ENCODE measurements around the gene IL22RA2. TPM values are rescaled to one million over a fixed set of nuclear protein-coding genes. Genes with fewer than 3 reads are reported as not detected.

IL22RA2 gene
- total and polyA plus RNA-seq, 2 of the 13 experiments (the other 11 are each of a cell fraction or from before 2014, with no cell fraction given), result not detected

- TF ChIP-seq ZBED4 (CRISPR knock-in tag; IDR thresholded peaks at IDR 0.05; ENCODE audit: borderline replicate concordance) (peak; percentile 81; the same call in 1 of the 2 replicates), EEA1 (CRISPR knock-in tag; IDR thresholded peaks at IDR 0.05; ENCODE audit: borderline replicate concordance) (peak; percentile 92; the same call in 1 of the 2 replicates), ZNF800 (CRISPR knock-in tag; IDR thresholded peaks at IDR 0.05) (peak; percentile 56), SP4 (CRISPR knock-in tag; IDR thresholded peaks at IDR 0.05) (peak; percentile 94), TIGD3 (CRISPR knock-in tag; IDR thresholded peaks at IDR 0.05; ENCODE audit: borderline replicate concordance) (no peak), STAG1 (CRISPR knock-in tag; IDR thresholded peaks at IDR 0.05) (no peak), KAT7 (CRISPR knock-in tag; IDR thresholded peaks at IDR 0.05; ENCODE audit: borderline replicate concordance) (peak; percentile 92), ZNF713 (CRISPR knock-in tag; IDR thresholded peaks at IDR 0.05) (no peak), ARID2 (CRISPR knock-in tag; IDR thresholded peaks at IDR 0.05; ENCODE audit: borderline replicate concordance) (0 out of 2 replicates have a peak, but pooled peaks have one; percentile 13), ZNF570 (CRISPR knock-in tag; IDR thresholded peaks at IDR 0.05; ENCODE audit: borderline replicate concordance) (no peak), PRPF4 (IDR thresholded peaks at IDR 0.05; ENCODE audit: low read depth, low read length, poor library complexity, severe bottlenecking) (no peak), SP5 (CRISPR knock-in tag; IDR thresholded peaks at IDR 0.05; ENCODE audit: borderline replicate concordance, low read depth) (peak; percentile 84), ZBTB34 (CRISPR knock-in tag; IDR thresholded peaks at IDR 0.05) (0 out of 2 replicates have a peak, but pooled peaks have one; percentile 54), ATF6 (CRISPR knock-in tag; conservative IDR thresholded peaks at IDR 0.05) (no peak), ZEB1 (IDR thresholded peaks at IDR 0.05; ENCODE audit: insufficient replicate concordance, low read depth) (no peak), ZNF605 (CRISPR knock-in tag; IDR thresholded peaks at IDR 0.05) (peak; percentile 90), ZNF20 (CRISPR knock-in tag; IDR thresholded peaks at IDR 0.05) (no peak), ZNF839 (CRISPR knock-in tag; IDR thresholded peaks at IDR 0.05; ENCODE audit: borderline replicate concordance) (peak; percentile 79; the same call in 1 of the 2 replicates)
Observed at GRCh38 chr6:137218917-137219663, 45.6 kb upstream of the IL22RA2 start, which contains the start of gene IFNGR1 (continued).

Data from HepG2 (cell line).